Aorta (tissue), 5 donors: Measurements from ENCODE around the gene NXPE1. TPM values are rescaled to one million over a fixed set of nuclear protein-coding genes. Genes with fewer than 3 reads are reported as not detected.

ENCODE experiments used
- ATAC-seq: fragments of 200-7000 bp; cut with Tn5 transposase; one replicate; pipeline ENCODE4 v1.9.1; 2022; ENCODE audit warnings: moderate library complexity; ENCODE audit not compliant: low FRiP score
- DNase-seq, 2 donors: peaks; one replicate each; pipeline ENCODE4 v3.0.0-alpha.2; 2020
- H3K27ac ChIP-seq, 2 donors: one replicate each; pipeline ENCODE4 v1.5.1; 2013; ENCODE audit warnings: low read length in 2 of 2, mild to moderate bottlenecking in 2 of 2, moderate library complexity in 2 of 2, control low read depth in 1 of 2, inconsistent platforms in 1 of 2, low read depth in 1 of 2
- H3K27me3 ChIP-seq, 2 donors: one replicate each; pipeline ENCODE4 v1.6.1; 2013; ENCODE audit warnings: control low read depth in 1 of 2, low read length in 1 of 2, mild to moderate bottlenecking in 1 of 2, moderate library complexity in 1 of 2; ENCODE audit not compliant: insufficient read depth in 2 of 2, control insufficient read depth in 1 of 2
- H3K36me3 ChIP-seq, 2 donors: one replicate each; pipeline ENCODE4 v1.6.1; 2013; ENCODE audit warnings: control low read depth in 1 of 2, low read length in 1 of 2, mild to moderate bottlenecking in 1 of 2; ENCODE audit not compliant: insufficient read depth in 2 of 2, control insufficient read depth in 1 of 2
- H3K4me1 ChIP-seq, 2 donors: one replicate each; pipeline ENCODE4 v1.6.1; 2013; ENCODE audit warnings: low read length in 2 of 2, control low read depth in 1 of 2, mild to moderate bottlenecking in 1 of 2, moderate library complexity in 1 of 2; ENCODE audit not compliant: insufficient read depth in 2 of 2, control insufficient read depth in 1 of 2
- H3K4me3 ChIP-seq, 2 donors: one replicate each; pipeline ENCODE4 v1.5.1; 2013; ENCODE audit warnings: low read length in 2 of 2, control low read depth in 1 of 2, mild to moderate bottlenecking in 1 of 2
- H3K9me3 ChIP-seq: one replicate; pipeline ENCODE4 v1.6.1; 2013; ENCODE audit warnings: mild to moderate bottlenecking, low read length; ENCODE audit not compliant: control insufficient read depth
- WGBS, 2 donors: extraction: QIAGEN DNeasy Blood & Tissue Kit; methylation state at CpG; one replicate each; pipeline ENCODE4 v1.1.7; 2013; 5-methylcytosine and 5-hydroxymethylcytosine counted together
- intact Hi-C, 2 donors: fragments of 100-400 bp; cut with DNase I; formaldehyde crosslinking; loops; one replicate each; pipeline versions ENCODE4 v1.14.2 to v1.15.0; 2022
- polyA plus RNA-seq, 2 donors: library from polyadenylated mRNA; stranded (reverse); fragments of 200-250 nt; gene quantifications; one replicate each; pipeline ENCODE4 v1.2.3, GENCODE V29; 2013
- total RNA-seq, 2 donors: library from RNA; stranded (reverse); fragmentation: NEBNext Ultra II Directional; extraction: Animal tissue kit (Norgen Biotek cat#: 25700); gene quantifications; one replicate each; pipeline ENCODE4 v1.2.1, GENCODE V29; 2021
- donor health status: healthy with polysubstance abuse.
- donor health status: Bipolar disorder and iron deficiency.
- donor health status: DM: no; HTN: no; CAD: no.
- donor health status: DM: no; HTN: no; CAD: no.
- donor health status: DM: yes; HTN: yes; CAD: no.

The NXPE1 gene
- total and polyA plus RNA-seq, 4 donors: 0.15 to 6.3 TPM; not detected in 2

DNA sequence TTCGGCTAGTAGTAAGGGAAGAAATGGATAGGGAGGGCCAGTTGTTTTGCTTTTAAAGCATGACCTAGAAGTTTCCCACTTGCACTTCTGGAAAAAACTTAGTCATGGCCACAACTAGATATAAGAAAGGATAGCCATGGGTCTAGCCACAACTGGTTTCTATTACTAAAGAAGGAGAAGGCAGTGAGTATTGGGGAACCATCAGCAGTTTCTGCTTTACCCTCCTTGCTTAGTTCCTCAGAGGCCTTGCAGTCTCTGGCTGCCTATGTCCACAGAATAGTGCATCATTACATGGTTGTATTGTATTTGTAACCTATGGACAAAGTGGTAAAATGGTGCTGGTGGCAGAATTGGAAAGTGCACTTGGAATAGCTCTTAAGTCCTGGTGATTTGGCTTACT lies 35.6 kb downstream of the NXPE1 start:
- Histone ChIP-seq H3K36me3 (no peaks in the 10 kb centered on the region), H3K27me3 (no peaks in the 10 kb centered on the region), H3K4me3 (no peak overlapping the region), H3K4me1 (no peaks in the 10 kb centered on the region), H3K27ac (no peak overlapping the region), H3K9me3 (peaks cover 3% of the 10 kb centered on the region)
- ATAC-seq: no peak
- intact Hi-C loops: no loop called here
- no peak for DNase-seq
- 81 to 90% methylated on average over 1 of the region's 1 CpG for WGBS, 2 donors

GRCh38 chr11:114522818-114523217 lies 36.9 kb downstream of the NXPE1 start:
- no peak overlapping the region for H3K27ac ChIP-seq
- DNase-seq: no peak
- no peaks in the 10 kb centered on the region for H3K36me3 ChIP-seq
- 16 to 24% methylated on average over 2 of the region's 2 CpGs for WGBS, 2 donors
- H3K9me3 ChIP-seq: peaks cover 3% of the 10 kb centered on the region
- H3K27me3 ChIP-seq: no peaks in the 10 kb centered on the region
- intact Hi-C loops: no loop called here
- no peak overlapping the region for H3K4me3 ChIP-seq
- H3K4me1 ChIP-seq: no peaks in the 10 kb centered on the region
- ATAC-seq: peak; percentile 63

- H3K36me3 ChIP-seq: no peaks in the 10 kb centered on the region
- ATAC-seq (no peak), DNase-seq (peak in 1 of 2 donors; percentile 61)
- no peaks in the 10 kb centered on the region for H3K4me1 ChIP-seq
- no peak overlapping the region for H3K4me3 ChIP-seq
- H3K27me3 ChIP-seq: no peaks in the 10 kb centered on the region
- intact Hi-C loops: no loop called here
- WGBS, 2 donors: 82 to 93% methylated on average over 2 of the region's 2 CpGs
- H3K9me3 ChIP-seq: peaks cover 1% of the 10 kb centered on the region
- no peak overlapping the region for H3K27ac ChIP-seq
Measured at GRCh38 chr11:114511538-114511937, 48.1 kb downstream of the NXPE1 start.

- no peak overlapping the region for H3K27ac ChIP-seq
- DNase-seq: no peak
- no peaks in the 10 kb centered on the region for H3K27me3 ChIP-seq
- 91 to 94% methylated on average over 7 of the region's 7 CpGs for WGBS, 2 donors
- ATAC-seq: no peak
- no peak overlapping the region for H3K4me3 ChIP-seq
- intact Hi-C loops: no loop called here
- H3K4me1 ChIP-seq: no peaks in the 10 kb centered on the region
- no peaks in the 10 kb centered on the region for H3K36me3 ChIP-seq
- H3K9me3 ChIP-seq: peaks cover 1% of the 10 kb centered on the region
Measured at GRCh38 chr11:114511079-114511478, 48.6 kb downstream of the NXPE1 start.

DNA sequence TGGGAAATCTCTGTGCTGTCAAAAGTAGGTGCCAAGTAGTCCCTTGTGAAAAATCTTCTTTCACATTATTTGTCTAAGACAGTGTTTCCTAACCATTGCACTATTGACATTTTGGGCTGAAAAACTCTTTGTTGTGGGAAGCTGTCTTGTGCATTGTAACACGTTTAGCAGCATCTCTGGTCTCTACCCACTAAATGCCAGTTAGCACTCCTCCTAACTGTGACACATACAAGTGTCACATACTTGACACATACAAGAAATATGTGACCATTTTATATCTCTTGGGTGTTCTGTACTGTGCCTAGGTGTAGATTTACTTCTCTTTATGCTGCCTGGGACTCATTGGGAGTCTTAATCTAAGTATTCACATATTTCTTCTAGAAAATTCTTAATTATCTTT lies 57.8 kb downstream of the NXPE1 start:
- Histone ChIP-seq H3K27me3 (no peaks in the 10 kb centered on the region), H3K4me3 (no peak overlapping the region), H3K4me1 (no peaks in the 10 kb centered on the region), H3K27ac (no peak overlapping the region), H3K9me3 (no peaks in the 10 kb centered on the region), H3K36me3 (peaks cover 0 to 3% of the 10 kb centered on the region in 2 donors)
- WGBS, 2 donors: 51 to 57% methylated on average over 1 of the region's 1 CpG
- ATAC-seq: no peak
- intact Hi-C loops: no loop called here
- no peak for DNase-seq

DNA sequence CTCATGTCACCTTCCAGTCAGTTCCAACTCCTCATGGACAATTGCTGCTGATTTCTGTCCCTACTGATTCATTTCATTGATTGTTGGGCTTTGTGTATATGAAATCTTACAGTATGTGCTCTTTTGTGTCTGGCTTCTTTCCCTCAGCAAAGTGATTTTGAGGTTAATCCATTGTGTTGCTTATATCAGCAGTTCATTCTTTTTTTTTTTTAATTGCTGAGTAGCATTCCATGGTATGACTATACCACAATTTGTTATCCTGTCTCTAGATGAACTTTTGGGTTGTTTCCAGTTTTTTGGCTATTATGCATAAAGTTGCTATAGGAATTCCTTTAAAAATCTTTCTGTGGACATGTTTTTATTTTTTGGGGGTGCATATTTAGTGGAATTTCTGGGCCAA lies 59.9 kb downstream of the NXPE1 start:
- no peaks in the 10 kb centered on the region for H3K4me1 ChIP-seq

GRCh38 chr11:114496915-114497314 lies 62.8 kb downstream of the NXPE1 start:
- Histone ChIP-seq H3K27ac (no peak overlapping the region), H3K9me3 (no peaks in the 10 kb centered on the region), H3K4me1 (no peaks in the 10 kb centered on the region), H3K4me3 (no peak overlapping the region), H3K36me3 (peaks cover 0 to 3% of the 10 kb centered on the region in 2 donors), H3K27me3 (no peaks in the 10 kb centered on the region)
- intact Hi-C loops: no loop called here
- DNase-seq (no peak), ATAC-seq (no peak)
- 83 to 88% methylated on average over 3 of the region's 3 CpGs for WGBS, 2 donors

More for the DNA sequence above, 59.9 kb downstream of the NXPE1 start:
- no peak for ATAC-seq
- no peak overlapping the region for H3K4me3 ChIP-seq
- H3K27me3 ChIP-seq: no peaks in the 10 kb centered on the region
- no peak for DNase-seq
- H3K36me3 ChIP-seq: peaks cover 0 to 3% of the 10 kb centered on the region in 2 donors
- H3K27ac ChIP-seq: no peak overlapping the region
- H3K9me3 ChIP-seq: no peaks in the 10 kb centered on the region
- intact Hi-C loops: no loop called here

DNA sequence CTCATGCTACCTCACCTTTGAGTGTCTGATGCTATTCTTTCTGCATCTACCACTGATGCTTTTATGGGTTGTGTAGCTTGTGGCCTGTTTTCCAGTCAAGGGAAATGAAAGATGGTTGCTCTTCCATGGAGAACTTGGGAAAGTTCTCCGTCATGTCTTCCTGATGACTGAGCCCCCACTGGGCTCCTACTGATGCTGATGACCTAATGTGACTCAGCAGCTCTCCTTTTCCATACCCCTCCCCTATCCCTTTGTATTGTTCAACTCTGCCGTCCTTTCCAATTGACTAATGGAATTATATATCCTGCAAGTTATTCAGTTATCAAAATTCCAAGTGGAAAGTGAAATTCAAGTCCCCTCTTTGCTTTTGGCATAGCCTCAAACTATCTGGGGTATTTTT lies 75.8 kb downstream of the NXPE1 start:
- H3K9me3 ChIP-seq: no peaks in the 10 kb centered on the region
- no peaks in the 10 kb centered on the region for H3K27me3 ChIP-seq
- intact Hi-C loops: no loop called here
- H3K4me1 ChIP-seq: no peaks in the 10 kb centered on the region
- H3K36me3 ChIP-seq: no peaks in the 10 kb centered on the region
- 90 to 96% methylated on average over 2 of the region's 2 CpGs for WGBS, 2 donors
- ATAC-seq (no peak), DNase-seq (no peak)
- H3K27ac ChIP-seq: no peak overlapping the region
- H3K4me3 ChIP-seq: no peak overlapping the region

- intact Hi-C loops: no loop called here
- 81 to 82% methylated on average over 1 of the region's 1 CpG for WGBS, 2 donors
- Histone ChIP-seq H3K4me3 (no peak overlapping the region), H3K36me3 (no peaks in the 10 kb centered on the region), H3K4me1 (no peaks in the 10 kb centered on the region), H3K27ac (no peak overlapping the region), H3K27me3 (no peaks in the 10 kb centered on the region), H3K9me3 (no peaks in the 10 kb centered on the region)
- DNase-seq (no peak), ATAC-seq (no peak)
Measured at GRCh38 chr11:114482114-114482513, 77.6 kb downstream of the NXPE1 start.
